Activated CD4-positive, CD25-positive, alpha-beta regulatory T cell (primary cell): ENCODE results near the gene CDH1.
"Not testable (repeated sequence)": the region's sequence is repeated elsewhere in the genome, so short reads cannot be mapped to it uniquely, and the experiment has no call there.

ENCODE experiments used
- DNase-seq, 4 experiments: peaks; one replicate each; lab custom pipeline; 2025; lab: John Stamatoyannopoulos, UW

Gene CDH1

DNA sequence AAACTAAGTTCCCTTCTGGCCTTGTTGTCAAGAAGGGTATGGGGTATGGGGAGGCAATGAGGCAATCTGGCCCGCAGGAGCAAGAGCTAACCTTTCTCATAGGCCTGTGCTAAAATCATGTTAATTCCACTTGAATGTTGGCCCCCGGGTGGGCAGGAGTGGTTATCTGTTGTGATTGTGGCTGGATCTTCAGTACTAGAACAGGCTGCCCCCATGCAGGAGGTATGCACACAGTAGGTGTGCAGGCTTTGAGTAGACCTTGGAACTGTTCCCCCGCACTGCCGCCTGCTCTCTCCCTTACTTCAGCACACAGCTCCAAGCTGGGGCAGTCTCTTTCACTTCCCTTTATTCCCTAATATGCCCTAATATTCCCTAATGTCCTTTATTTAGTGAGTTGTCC, 53.9 kb downstream of the CDH1 start:
- DNase-seq, result no peak

DNA sequence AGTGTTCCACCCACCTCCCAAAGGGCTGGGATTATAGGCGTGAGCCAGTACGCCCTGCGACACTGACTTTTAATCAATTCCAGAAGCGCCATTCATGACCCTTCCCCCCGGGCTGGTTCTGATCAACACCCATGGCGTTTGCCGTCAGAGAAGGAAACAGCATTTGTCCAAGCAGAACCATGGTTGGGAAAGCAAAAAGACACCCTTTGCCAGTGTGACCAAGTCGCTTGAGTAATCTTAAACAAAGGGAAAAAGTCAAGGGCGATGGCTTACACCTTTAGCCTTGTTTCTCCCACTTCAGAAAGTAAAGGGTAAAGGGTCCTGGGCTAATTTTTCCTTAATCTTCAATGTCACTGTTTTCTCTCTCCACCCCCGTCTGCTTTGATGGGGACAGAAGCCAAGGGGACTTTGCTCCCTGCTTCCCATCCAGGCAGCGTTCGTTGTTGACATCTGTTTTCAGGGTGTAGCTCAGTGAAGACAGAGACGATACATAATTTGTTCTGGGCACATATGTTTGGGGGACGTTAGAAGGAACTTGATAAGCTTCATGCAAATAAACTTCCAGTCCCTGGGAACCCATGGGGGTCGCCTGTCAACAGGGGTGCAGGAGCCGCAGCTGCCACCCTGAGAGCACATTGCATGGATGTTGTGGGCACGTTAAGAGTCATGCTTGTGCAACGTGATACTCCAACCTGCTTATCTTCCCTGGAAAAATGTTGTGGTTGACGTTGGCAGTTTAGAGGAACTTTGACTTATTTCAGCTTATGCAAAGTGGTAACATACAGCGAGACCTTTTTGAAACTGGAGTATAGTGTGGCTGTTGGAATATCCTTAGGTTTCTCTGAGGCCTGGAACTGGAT, 55.6 kb downstream of the CDH1 start:
- no peak for DNase-seq

DNA sequence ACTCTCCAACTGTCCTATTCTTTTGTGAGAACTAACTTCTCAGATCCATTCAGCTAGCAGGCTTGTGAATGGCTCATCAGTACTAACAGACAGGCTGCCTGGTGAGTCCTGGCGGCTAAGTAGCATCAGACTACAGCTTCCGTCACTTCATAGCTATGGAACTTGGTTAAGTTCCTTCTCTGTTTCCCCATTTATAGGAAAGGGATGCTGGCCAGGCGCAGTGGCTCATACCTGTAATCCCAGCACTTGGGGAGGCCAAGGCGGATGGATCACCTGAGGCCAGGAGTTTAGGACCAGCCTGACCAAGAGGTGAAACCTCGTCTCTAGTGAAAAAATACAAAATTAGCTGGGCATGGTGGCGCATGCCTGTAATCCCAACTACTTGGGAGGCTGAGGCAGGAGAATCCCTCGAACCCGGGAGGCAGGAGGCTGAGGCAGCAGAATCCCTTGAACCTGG, 56.3 kb downstream of the CDH1 start:
- DNase-seq, result no peak

DNA sequence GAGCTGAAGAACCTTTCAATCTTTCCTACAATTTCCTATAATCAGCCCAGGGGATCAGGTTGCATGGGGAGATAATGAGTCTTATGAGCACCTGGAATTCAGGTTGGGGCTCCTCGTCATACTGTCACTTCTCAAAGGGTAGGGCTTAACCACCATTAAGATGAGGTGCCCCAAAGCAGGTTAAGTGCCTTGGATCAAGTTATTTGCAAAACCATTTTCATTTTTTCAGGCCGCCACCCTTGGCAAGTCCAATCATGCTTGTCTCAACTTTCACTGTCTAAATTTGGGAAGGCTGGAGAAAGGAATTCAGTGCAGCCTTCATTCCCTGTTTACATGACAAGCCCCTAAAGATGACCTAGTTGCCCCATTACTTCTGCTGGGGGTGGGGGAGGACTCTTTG, 61.3 kb downstream of the CDH1 start:
- no peak for DNase-seq

DNA sequence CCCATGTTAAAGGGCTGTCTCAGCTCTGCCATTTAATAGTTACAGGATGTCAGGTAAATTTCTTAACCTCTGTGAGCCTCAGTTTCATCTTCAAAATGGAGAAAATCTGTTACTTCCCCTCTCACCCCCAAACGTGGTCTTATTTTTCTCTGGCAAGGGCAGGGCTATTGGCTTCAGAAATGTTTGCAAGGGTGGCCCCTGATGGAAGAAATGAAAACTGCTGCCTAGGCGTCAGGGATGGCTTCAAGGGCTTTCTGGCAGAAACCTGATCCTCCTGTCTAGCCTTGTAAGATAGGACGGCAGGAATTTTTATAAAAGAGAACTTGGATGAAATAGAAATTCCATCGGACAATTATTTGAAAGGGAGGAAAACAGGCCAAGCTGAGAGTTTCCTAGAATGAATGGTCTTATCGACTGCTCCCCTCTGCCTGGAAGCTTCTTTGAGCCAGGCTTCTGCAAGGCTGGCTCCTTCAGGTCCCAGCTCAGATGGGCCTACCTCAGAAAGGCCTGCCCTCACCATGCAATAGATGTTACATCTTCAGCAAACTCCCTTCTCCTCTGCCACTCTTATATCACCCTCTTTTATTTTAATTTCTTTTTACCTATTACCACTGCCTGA, 63.3 kb downstream of the CDH1 start:
- peak in 1 of 4 experiments; percentile 5 for DNase-seq

DNA sequence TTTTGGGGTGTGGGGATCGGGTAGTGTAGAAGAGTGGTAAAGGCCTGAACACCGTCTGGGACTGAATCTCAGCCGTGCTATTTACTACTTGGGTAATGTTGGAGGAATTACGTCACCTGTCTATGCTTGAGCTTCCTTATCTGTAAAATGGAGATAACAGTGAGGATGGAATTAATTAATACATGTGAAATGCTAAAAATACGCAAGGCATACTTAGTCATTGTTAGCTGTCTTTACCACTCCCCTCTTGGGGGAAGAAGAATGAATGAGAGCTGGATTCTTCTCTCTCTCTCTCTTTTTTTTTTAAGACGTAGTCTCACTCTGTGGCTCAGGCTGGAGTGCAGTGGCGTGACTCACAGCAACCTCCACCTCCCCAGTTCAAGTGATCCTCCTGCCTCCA, 65.1 kb downstream of the CDH1 start:
- DNase-seq, result no peak

DNA sequence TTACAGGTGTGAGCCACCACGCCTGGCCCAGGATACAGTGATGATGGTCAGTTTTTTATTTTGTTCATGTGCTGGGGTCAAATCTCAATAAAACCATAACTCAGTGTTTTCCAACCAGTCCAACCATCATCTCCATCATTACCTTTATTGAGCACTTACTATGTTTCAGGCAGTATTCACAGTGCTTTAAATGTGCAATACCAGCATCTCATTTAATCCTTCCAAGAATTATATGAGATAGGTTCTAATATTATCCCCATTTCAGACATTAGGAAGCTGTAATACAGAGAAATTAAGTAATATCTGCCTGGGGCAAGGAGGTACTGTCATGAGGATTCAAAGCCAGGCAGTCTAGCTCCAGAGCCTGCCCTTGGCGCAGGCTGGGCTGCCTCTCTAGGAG, 69.3 kb downstream of the CDH1 start:
- no peak for DNase-seq

DNA sequence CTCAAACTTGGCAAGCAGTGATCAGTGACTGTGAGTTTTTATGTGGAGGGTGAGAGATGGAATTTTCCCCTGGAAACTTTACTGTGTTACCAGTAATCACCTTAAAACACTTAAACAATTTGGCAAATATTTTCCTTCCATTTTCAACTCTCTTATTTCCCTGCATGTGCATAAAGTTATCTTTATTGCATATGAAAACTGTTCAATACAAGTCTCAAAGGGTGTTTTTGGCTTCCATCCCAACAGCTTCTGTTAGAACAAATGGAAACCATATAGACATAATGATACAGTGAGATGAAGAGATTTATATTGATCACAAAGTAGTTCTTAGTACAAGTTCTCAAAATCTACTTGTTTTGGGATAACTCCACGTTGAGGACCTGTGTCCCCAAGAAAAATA, 69.9 kb downstream of the CDH1 start:
- no peak for DNase-seq

DNA sequence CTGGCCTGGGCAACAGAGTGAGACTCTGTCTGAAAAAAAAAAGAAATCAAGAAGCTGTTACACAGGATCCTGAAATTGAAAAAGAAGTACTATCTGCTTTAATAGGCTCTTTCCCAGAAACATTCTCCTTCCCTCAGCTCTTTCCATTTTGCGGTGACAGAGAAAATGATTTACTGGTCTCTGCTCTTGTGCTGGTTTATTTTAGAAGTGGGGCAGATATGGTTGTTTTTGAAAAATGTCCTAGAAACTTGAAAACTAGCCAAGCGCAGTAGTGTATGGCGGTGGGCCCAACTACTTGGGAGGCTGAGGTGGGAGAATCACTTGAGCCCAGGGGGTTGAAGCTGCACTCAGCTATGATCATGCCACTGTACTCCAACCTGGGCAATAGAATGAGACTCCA, 77.4 kb downstream of the CDH1 start:
- no peak for DNase-seq

DNA sequence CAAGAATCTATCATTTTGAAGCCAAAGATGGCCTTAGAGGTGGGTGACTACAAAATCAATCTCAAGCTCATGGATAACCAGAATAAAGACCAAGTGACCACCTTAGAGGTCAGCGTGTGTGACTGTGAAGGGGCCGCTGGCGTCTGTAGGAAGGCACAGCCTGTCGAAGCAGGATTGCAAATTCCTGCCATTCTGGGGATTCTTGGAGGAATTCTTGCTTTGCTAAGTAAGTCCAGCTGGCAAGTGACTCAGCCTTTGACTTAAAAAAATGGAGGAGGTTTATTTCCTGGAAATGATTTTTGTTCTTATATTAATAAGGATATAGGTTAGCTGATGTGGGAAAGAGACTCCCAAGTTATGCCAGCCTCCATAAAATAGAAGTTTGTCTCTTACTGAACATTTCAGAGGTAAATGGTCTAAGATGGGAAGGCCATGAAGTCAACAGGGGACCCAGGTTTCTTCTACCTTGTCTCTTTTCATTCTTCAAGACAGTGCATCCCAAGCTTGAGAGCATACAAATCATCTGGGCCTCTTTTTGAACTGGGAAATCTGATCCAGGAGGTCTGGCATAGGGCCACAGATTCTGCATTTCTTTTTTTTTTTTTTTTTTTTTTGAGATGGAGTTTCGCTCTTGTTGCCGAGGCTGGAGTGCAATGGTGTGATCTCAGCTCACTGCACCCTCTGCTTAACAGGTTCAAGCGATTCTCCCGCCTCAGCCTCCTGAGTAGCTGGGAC, 86.5 kb downstream of the CDH1 start:
- no peak for DNase-seq

DNA sequence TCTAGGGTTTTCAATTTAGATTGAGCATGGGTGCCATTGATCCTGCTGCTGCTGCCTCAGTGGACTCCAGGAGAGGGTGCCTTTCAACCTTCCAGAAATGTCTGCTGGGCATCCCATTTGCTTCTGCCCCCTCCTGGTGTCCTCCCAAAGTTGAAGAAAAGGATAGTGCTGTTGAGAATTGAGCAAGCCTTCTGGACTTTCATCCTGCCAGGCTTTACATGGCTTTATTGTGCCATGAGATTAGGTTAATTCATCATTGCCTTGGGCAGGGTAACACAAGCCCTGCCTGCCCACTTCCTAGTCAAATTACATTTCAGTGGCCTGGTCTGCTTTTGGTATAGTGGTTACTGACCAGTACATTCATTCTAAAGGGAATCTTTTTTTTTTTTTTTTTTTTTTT, 88.3 kb downstream of the CDH1 start:
- no peak for DNase-seq

DNA sequence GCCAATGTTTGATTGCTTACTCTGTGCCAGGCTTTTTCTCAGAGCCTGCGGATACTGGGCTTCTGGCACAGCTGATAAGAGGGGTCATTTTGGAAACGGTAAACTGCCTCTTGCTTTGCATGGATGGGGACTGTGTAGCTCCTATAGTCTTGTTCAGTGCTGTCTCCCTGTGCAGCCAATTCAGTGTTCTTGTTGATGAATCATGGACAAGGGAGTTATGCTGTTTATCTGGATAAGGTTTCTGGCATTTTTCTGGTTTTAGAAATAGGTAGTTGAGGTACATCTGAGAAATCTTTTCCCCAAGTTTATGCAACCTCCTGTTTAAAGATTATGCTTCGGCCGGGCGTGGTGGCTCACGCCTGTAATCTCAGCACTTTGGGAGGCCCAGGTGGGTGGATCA, 89.6 kb downstream of the CDH1 start:
- no peak for DNase-seq

DNA sequence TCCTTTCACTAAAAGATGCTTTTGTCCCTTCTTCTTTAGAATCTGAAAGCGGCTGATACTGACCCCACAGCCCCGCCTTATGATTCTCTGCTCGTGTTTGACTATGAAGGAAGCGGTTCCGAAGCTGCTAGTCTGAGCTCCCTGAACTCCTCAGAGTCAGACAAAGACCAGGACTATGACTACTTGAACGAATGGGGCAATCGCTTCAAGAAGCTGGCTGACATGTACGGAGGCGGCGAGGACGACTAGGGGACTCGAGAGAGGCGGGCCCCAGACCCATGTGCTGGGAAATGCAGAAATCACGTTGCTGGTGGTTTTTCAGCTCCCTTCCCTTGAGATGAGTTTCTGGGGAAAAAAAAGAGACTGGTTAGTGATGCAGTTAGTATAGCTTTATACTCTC, 96.2 kb downstream of the CDH1 start:
- DNase-seq, result no peak

DNA sequence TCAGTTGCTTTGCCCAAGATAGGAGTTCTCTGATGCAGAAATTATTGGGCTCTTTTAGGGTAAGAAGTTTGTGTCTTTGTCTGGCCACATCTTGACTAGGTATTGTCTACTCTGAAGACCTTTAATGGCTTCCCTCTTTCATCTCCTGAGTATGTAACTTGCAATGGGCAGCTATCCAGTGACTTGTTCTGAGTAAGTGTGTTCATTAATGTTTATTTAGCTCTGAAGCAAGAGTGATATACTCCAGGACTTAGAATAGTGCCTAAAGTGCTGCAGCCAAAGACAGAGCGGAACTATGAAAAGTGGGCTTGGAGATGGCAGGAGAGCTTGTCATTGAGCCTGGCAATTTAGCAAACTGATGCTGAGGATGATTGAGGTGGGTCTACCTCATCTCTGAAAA, 97.5 kb downstream of the CDH1 start:
- no peak for DNase-seq

DNA sequence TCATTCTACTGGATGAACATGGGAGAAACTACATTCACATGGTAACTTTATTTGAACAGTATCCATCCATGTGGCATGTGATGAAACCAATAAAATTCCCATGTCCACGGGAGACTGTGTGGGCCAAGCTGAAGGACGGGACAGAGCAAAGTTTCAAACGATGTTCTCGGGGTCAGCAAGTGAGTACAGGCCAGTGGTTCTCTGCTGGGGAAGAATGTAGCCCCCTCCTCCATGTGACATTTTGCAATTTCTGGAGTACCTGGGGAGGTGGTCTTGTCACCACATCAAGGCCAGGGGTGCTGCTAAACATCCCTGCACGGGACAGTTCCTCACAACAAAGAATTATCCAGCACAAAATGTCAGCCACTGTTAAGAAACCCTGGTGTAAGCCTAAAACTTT, 98.9 kb downstream of the CDH1 start:
- no peak for DNase-seq

DNA sequence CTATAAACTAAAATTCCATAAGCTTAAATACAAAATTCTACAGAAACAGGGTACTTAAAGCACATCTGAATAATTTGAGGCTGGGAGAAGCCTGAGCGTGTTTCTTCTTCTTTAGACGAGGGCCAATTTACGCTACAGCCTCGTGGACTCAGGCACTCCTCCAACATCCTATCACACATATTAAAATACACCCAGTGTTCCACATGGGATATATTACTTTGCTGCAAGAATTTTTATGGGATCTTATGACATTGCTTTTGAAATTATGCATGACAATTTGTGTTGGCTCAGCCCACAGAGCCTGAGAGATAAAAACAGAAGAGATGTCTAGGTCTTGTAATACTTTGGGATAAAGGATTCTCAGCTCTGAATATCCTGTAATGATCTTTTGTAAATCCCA, 102.7 kb downstream of the CDH1 start:
- DNase-seq, result no peak

DNA sequence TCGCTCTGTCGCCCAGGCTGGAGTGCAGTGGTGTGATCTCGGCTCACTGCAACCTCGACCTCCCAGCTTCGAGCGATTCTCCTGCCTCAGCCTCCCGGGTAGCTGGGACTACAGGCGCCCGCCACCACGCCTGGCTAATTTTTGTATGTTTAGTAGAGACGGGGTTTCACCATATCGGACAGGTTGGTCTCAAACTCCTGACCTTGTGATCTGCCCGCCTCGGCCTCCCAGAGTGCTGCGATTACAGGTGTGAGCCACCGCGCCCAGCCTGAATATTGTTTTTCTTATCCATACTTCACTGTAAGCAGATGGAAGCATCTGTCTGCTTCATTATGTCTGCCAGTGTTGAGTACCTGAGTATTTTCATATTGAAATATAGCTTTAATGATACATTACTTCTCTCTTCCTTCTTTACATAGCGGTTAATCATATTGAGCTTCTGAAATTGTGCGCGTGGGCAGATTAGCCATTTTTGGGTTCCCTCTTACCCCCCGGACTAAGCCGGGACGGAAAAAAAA, 105.9 kb downstream of the CDH1 start:
- DNase-seq, result not testable (repeated sequence)

DNA sequence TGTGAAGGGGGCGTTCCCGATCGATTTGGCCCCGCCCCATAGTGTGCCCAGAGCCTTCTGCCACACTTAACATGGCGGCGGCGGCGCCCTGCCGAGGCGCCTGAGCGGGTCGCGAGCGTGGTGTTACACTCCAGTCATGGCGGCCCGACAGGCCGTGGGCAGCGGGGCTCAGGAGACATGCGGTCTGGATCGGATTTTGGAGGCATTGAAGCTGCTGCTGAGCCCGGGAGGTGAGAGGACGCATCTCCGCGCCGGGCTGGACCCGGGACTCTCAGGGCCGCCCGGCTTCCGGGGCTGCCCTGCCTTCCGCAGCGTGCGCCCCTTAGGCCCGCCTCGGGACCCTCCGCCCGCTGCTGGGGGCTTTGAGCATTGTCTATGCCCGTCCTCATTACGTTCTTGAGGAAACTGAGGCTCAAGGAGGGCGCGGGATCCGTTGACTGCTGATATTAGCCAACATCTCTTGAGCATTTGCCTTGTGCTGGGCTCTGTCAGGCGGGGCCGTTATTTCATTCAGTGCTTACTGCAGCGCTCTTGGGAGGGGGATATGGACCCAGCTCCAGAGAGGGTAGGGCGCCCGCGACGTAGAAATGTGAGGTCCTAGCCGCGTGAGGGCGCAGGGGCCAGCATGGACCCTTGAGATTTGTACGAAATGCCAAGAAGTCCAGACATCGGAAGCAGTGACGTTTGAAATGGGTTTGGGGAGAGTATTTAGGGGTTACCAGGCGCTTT, 106.6 kb downstream of the CDH1 start, which contains the start of gene TANGO6:
Gene TANGO6, plus strand, starts transcription at position 50 of the 729 bp plus-strand sequence. Its CDS starts 87 bp downstream, at position 137.
- DNase-seq, result peak; percentile 77 to 88 (median 84)

DNA sequence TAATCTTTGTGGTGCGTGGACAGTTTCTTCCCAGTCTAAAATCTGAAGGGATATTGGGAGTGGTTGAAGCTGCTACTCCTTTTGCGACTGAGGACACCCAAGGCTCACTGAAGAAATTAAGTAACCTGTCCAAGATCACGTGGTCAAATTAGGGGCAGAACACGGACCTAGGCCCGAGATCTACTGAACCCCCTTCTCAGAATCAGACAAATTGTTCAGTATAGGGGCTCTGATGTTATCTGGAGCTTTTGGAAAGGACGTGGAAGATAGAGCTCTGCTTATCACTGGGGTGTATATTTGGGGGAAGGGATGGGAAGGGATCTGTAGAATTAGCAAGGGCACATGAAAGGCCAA, 107.1 kb downstream of the CDH1 start:
- DNase-seq, result no peak

DNA sequence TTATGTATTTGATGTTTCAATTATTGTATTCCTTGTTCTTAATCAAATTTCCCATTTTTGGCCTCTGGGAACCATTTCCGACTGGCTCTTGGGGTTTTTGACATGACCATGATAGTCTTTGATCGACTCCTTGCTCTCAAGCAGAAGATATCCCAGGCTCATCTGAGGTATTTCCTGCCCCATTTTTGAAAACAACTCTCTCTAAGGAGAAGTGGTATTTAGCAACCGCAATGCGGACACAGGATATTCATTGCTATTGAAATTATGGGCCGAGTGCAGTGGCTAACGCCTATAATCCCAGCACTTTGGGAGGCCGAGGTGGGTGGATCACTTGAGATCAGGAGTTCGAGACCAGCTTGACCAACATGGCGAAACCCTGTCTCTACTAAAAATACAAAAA, 111.7 kb downstream of the CDH1 start:
- DNase-seq, result no peak

DNA sequence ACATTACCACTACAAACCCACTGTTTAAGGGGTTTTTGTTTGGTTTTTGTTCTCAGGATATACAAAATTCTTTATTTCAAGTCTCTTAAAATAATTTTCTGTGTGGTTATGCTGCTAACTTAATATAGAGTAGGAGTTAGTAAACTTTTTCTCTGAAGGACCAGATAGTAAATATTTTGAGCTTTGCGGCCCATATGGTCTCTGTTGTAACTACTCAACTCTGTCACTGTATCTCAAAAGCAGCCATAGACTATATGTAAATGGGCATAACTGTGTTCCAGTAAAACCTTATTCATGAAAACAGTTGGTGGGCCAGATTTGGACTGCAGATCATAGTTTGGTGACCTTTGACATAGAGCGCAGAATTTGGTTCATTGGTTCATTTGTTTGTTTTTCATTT, 113.4 kb downstream of the CDH1 start:
- DNase-seq, result no peak

DNA sequence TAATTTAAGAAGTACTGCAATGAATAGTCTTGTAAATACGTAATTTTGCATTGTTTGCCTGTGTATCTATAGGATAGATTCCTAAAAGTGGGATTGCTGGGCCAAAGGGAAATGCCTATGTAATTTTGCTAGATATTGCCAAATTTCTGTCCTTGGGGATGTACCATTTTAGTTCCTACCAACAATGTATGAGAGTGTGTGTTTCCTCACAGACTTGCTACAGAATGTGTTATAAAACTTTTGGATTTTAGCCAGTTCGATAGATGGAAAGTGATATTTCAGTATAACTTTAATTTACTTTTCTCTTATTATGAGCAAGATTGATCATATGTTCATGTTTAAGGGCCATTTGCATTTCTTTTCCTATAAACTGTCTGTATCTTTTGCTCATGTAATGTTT, 114.5 kb downstream of the CDH1 start:
- DNase-seq, result no peak
